Peyer's patch (tissue), 4 donors: ENCODE results near the gene ATRN. TPM values are rescaled to one million over a fixed set of nuclear protein-coding genes. Genes with fewer than 3 reads are reported as not detected.
"Not testable (repeated sequence)": the region's sequence is repeated elsewhere in the genome, so short reads cannot be mapped to it uniquely, and the experiment has no call there.

Experiments used
- DNase-seq, 3 donors: peaks; one replicate each; pipeline ENCODE4 v3.0.0-alpha.2; 2017 to 2019
- H3K27ac ChIP-seq, 4 donors: fragments of 200-600 bp; sonication (generic); one replicate each; pipeline ENCODE4 v1.5.1; 2016 to 2019
- H3K27me3 ChIP-seq, 2 donors: fragments of 200-600 bp; sonication (generic); one replicate each; pipeline ENCODE4 v1.5.1; 2019
- H3K36me3 ChIP-seq, 3 donors: fragments of 200-600 bp; sonication (generic); one replicate each; pipeline ENCODE4 v1.5.1; 2016 to 2019
- H3K4me1 ChIP-seq, 4 donors: fragments of 200-600 bp; sonication (generic); one replicate each; pipeline ENCODE4 v1.5.1; 2016 to 2019
- H3K4me3 ChIP-seq, 4 donors: fragments of 200-600 bp; sonication (generic); 1 replicate in 3 of 4; 2 replicates in 1 of 4; pipeline ENCODE4 v1.5.1; 2016 to 2019; ENCODE audit warnings: mild to moderate bottlenecking in 1 of 4
- H3K9me3 ChIP-seq, 4 donors: fragments of 200-600 bp; sonication (generic); one replicate each; pipeline ENCODE4 v1.5.1; 2016 to 2019; ENCODE audit warnings: mild to moderate bottlenecking in 1 of 4
- CTCF ChIP-seq, 6 experiments: fragments of 450-650 bp in 4 of 6; fragments of 200-600 bp in 2 of 6; sonication (generic) in 1 of 6; IDR thresholded peaks; one replicate each; pipeline ENCODE4 v1.5.1; 2017 to 2019; ENCODE audit warnings: antibody characterized with exemption in 6 of 6, mild to moderate bottlenecking in 3 of 6, moderate library complexity in 1 of 6
- POLR2A ChIP-seq, 2 donors: fragments of 450-650 bp; IDR thresholded peaks; one replicate each; pipeline ENCODE4 v1.5.1; 2017; ENCODE audit warnings: antibody characterized with exemption in 2 of 2, mild to moderate bottlenecking in 2 of 2, moderate library complexity in 2 of 2
- total RNA-seq, 4 donors: library from RNA; depleted of rRNA; stranded (reverse); fragments of >200 nt; gene quantifications; one replicate each; pipeline ENCODE4 v1.1.0, GENCODE V29; 2016

Gene ATRN
- total RNA-seq, 4 donors from 2014 or later = 14.9 to 99.5 (median 54.9) TPM

- Histone ChIP-seq H3K4me3 (peak overlapping the region; percentile 77 to 100 (median 86)), H3K36me3 (no peaks in the 10 kb centered on the region), H3K27ac (peak overlapping the region; percentile 74 to 82 (median 78)), H3K4me1 (peaks cover 0 to 27% (median 14%) of the 10 kb centered on the region in 4 donors), H3K9me3 (no peaks in the 10 kb centered on the region), H3K27me3 (no peaks in the 10 kb centered on the region)
- no peak for DNase-seq
- TF ChIP-seq POLR2A (IDR thresholded peaks at IDR 0.05) = no peak
- no peak for TF ChIP-seq CTCF (IDR thresholded peaks at IDR 0.05)
These were observed 691 bp downstream of the ATRN start for GRCh38 chr20:3471397-3472021.

- no peak for DNase-seq
- H3K27me3 ChIP-seq = no peaks in the 10 kb centered on the region
- TF ChIP-seq CTCF (IDR thresholded peaks at IDR 0.05) = no peak
- TF ChIP-seq POLR2A (IDR thresholded peaks at IDR 0.05) = no peak
- H3K4me3 ChIP-seq = peak overlapping the region; percentile 77 to 100 (median 86)
- peaks cover 0 to 27% (median 14%) of the 10 kb centered on the region in 4 donors for H3K4me1 ChIP-seq
- H3K36me3 ChIP-seq = no peaks in the 10 kb centered on the region
- H3K9me3 ChIP-seq = no peaks in the 10 kb centered on the region
- peak overlapping the region; percentile 74 to 82 (median 78) for H3K27ac ChIP-seq
These were observed 1.3 kb downstream of the ATRN start for GRCh38 chr20:3472105-3472504.

- H3K36me3 ChIP-seq = no peaks in the 10 kb centered on the region
- no peaks in the 10 kb centered on the region for H3K9me3 ChIP-seq
- TF ChIP-seq CTCF (IDR thresholded peaks at IDR 0.05) (no peak), POLR2A (IDR thresholded peaks at IDR 0.05) (no peak)
- DNase-seq = peak in 1 of 3 donors; percentile 49
- no peak overlapping the region for H3K27ac ChIP-seq
- H3K4me3 ChIP-seq = peak overlapping the region in 1 of 4 donors; percentile 77
- no peaks in the 10 kb centered on the region for H3K27me3 ChIP-seq
- peaks cover 0 to 27% (median 14%) of the 10 kb centered on the region in 4 donors for H3K4me1 ChIP-seq
These were observed 2.5 kb downstream of the ATRN start for GRCh38 chr20:3473324-3473723.

GRCh38 chr20:3473944-3474343, 3.1 kb downstream of the ATRN start:
- Histone ChIP-seq H3K4me1 (peaks cover 0 to 27% (median 14%) of the 10 kb centered on the region in 4 donors), H3K27me3 (no peaks in the 10 kb centered on the region), H3K9me3 (no peaks in the 10 kb centered on the region), H3K4me3 (no peak overlapping the region), H3K27ac (no peak overlapping the region), H3K36me3 (no peaks in the 10 kb centered on the region)
- no peak for TF ChIP-seq CTCF (IDR thresholded peaks at IDR 0.05)
- TF ChIP-seq POLR2A (IDR thresholded peaks at IDR 0.05) = no peak
- no peak for DNase-seq

GRCh38 chr20:3477003-3477860, 6.4 kb downstream of the ATRN start:
- H3K27me3 ChIP-seq, DNase-seq, H3K36me3 ChIP-seq, H3K9me3 ChIP-seq, H3K27ac ChIP-seq, H3K4me3 ChIP-seq: not testable (repeated sequence)
- peaks cover 0 to 20% (median 10%) of the 10 kb centered on the region in 4 donors for H3K4me1 ChIP-seq
